CD14-positive monocyte (primary cell): ENCODE results near the gene BRAT1. TPM values are rescaled to one million over a fixed set of nuclear protein-coding genes. Genes with fewer than 3 reads are reported as not detected.
A peak's percentile ranks its signal among the peaks of the same experiment; 100 is the strongest.

ENCODE experiments used
- DNase-seq, 3 donors: peaks; one replicate each; pipeline ENCODE4 v3.0.0-alpha.2; 2011 to 2022
- H2AFZ ChIP-seq: 2 replicates; pipeline ENCODE4 v1.6.0; 2012; ENCODE audit warnings: mild to moderate bottlenecking, low read depth, low read length, inconsistent platforms; ENCODE audit not compliant: insufficient read depth, poor library complexity, severe bottlenecking
- H3K27ac ChIP-seq, 2 donors: 1 replicate in 1 of 2; 2 replicates in 1 of 2; pipeline ENCODE4 v1.5.1; 2012 to 2013; ENCODE audit warnings: low read length in 2 of 2, control low read depth in 1 of 2, inconsistent platforms in 1 of 2, low read depth in 1 of 2, mild to moderate bottlenecking in 1 of 2
- H3K27me3 ChIP-seq, 2 donors: one replicate each; pipeline versions ENCODE4 v1.6.0 to v1.6.1; 2011 to 2013; ENCODE audit warnings: low read length in 2 of 2; ENCODE audit not compliant: control insufficient read depth in 2 of 2, insufficient read depth in 2 of 2
- H3K36me3 ChIP-seq, 2 donors: replicated peaks in 1 of 2; 1 replicate in 1 of 2; 2 replicates in 1 of 2; pipeline versions ENCODE4 v1.5.1 to v1.6.1; 2012 to 2013; ENCODE audit warnings: low read length in 2 of 2, control low read depth in 1 of 2, inconsistent platforms in 1 of 2, mild to moderate bottlenecking in 1 of 2; ENCODE audit not compliant: insufficient read depth in 2 of 2, control insufficient read depth in 1 of 2
- H3K4me1 ChIP-seq, 2 donors: 1 replicate in 1 of 2; 2 replicates in 1 of 2; pipeline versions ENCODE4 v1.5.1 to v1.6.1; 2012 to 2013; ENCODE audit warnings: low read length in 2 of 2, control low read depth in 1 of 2, inconsistent platforms in 1 of 2, mild to moderate bottlenecking in 1 of 2, moderate library complexity in 1 of 2; ENCODE audit not compliant: insufficient read depth in 2 of 2, control insufficient read depth in 1 of 2
- H3K4me2 ChIP-seq: replicated peaks from 2 replicates; pipeline ENCODE3; 2012; ENCODE audit warnings: low read length, moderate library complexity, mild to moderate bottlenecking; ENCODE audit not compliant: poor library complexity, severe bottlenecking; ENCODE audit errors: extremely low read depth
- H3K4me3 ChIP-seq, 3 experiments: fragments of 200-600 bp in 1 of 3; sonication (generic) in 1 of 3; replicated peaks in 1 of 3; 1 replicate in 2 of 3; 2 replicates in 1 of 3; pipeline ENCODE4 v1.5.1; 2011 to 2013; ENCODE audit warnings: low read length in 3 of 3, mild to moderate bottlenecking in 3 of 3, control low read depth in 2 of 3, low read depth in 2 of 3, inconsistent platforms in 1 of 3, moderate library complexity in 1 of 3
- H3K79me2 ChIP-seq: 2 replicates; pipeline ENCODE4 v1.6.0; 2012; ENCODE audit warnings: mild to moderate bottlenecking, control low read depth, inconsistent platforms, low read length, moderate library complexity; ENCODE audit not compliant: insufficient read depth
- H3K9ac ChIP-seq: 2 replicates; pipeline ENCODE4 v1.6.0; 2017; ENCODE audit warnings: low read length, mild to moderate bottlenecking; ENCODE audit not compliant: insufficient read depth, poor library complexity, severe bottlenecking
- H3K9me3 ChIP-seq, 2 donors: replicated peaks in 1 of 2; 1 replicate in 1 of 2; 2 replicates in 1 of 2; pipeline versions ENCODE4 v1.5.1 to v1.6.1; 2012 to 2013; ENCODE audit warnings: low read length in 2 of 2, control low read depth in 1 of 2; ENCODE audit not compliant: control insufficient read depth in 1 of 2, insufficient read depth in 1 of 2
- H4K20me1 ChIP-seq: 2 replicates; pipeline ENCODE4 v1.6.0; 2012; ENCODE audit warnings: mild to moderate bottlenecking, low read length, control low read depth, moderate library complexity; ENCODE audit not compliant: insufficient read depth
- H3K27ac Mint-ChIP-seq, 7 donors: one replicate each; pipeline ENCODE4 v1.8.0; 2020; ENCODE audit warnings: mild to moderate bottlenecking in 7 of 7, mixed read lengths in 7 of 7, moderate library complexity in 6 of 7, inconsistent platforms in 2 of 7
- H3K27me3 Mint-ChIP-seq, 3 donors: one replicate each; pipeline ENCODE4 v1.8.0; 2021 to 2022; ENCODE audit warnings: low read depth in 3 of 3, mild to moderate bottlenecking in 3 of 3, mixed read lengths in 3 of 3, moderate library complexity in 3 of 3, inconsistent platforms in 1 of 3
- H3K36me3 Mint-ChIP-seq, 2 donors: one replicate each; pipeline ENCODE4 v1.8.0; 2020; ENCODE audit warnings: mixed read lengths in 2 of 2, inconsistent platforms in 1 of 2, mild to moderate bottlenecking in 1 of 2
- H3K4me1 Mint-ChIP-seq: one replicate; pipeline ENCODE4 v1.8.0; 2020; ENCODE audit warnings: mild to moderate bottlenecking, mixed read lengths
- H3K4me3 Mint-ChIP-seq, 2 donors: one replicate each; pipeline ENCODE4 v1.8.0; 2020; ENCODE audit warnings: mild to moderate bottlenecking in 2 of 2, mixed read lengths in 2 of 2, moderate library complexity in 1 of 2
- H3K9me3 Mint-ChIP-seq, 7 donors: one replicate each; pipeline ENCODE4 v1.8.0; 2020 to 2022; ENCODE audit warnings: mixed read lengths in 7 of 7, mild to moderate bottlenecking in 6 of 7, moderate library complexity in 6 of 7, inconsistent platforms in 2 of 7
- CTCF ChIP-seq: fragments of 200-600 bp; IDR thresholded peaks from one replicate; pipeline ENCODE4 v1.8.0; 2022; ENCODE audit warnings: antibody characterized with exemption, mild to moderate bottlenecking
- WGBS: methylation state at CpG from one replicate; pipeline ENCODE4 v1.1.5; 2013; ENCODE audit warnings: missing lambda C conversion rate; ENCODE audit not compliant: insufficient coverage; 5-methylcytosine and 5-hydroxymethylcytosine counted together
- intact Hi-C, 2 donors: fragments of 100-400 bp; cut with micrococcal nuclease; formaldehyde crosslinking; loops; one replicate each; pipeline versions ENCODE4 v1.15.0 to v1.15.1; 2023
- polyA plus RNA-seq, 3 donors: library from polyadenylated mRNA; depleted of rRNA in 1 of 3; unstranded in 2 of 3; stranded (reverse) in 1 of 3; fragments of 300-500 nt in 2 of 3; fragments of >200 nt in 1 of 3; fragmentation: Illumina TruSeq in 2 of 3; gene quantifications; 1 replicate in 2 of 3; 2 replicates in 1 of 3; pipeline ENCODE4 v1.2.3, GENCODE V29; 2012 to 2021

BRAT1 gene
- polyA plus RNA-seq, 3 donors = 31.6 to 34.2 (median 32.5) TPM

- Mint-ChIP-seq H3K36me3 (peaks cover 32 to 68% of the 10 kb centered on the region in 2 donors), H3K27me3 (peaks cover 0 to 2% (median 0%) of the 10 kb centered on the region in 3 donors), H3K27ac (peak overlapping the region in 3 of 7 donors; percentile 30 to 81 (median 60)), H3K4me3 (no peak overlapping the region), H3K4me1 (peaks cover 38% of the 10 kb centered on the region), H3K9me3 (peaks cover 0 to 2% (median 0%) of the 10 kb centered on the region in 7 donors)
- H3K4me1 ChIP-seq = peaks cover 27 to 39% of the 10 kb centered on the region in 2 donors
- DNase-seq = no peak
- no peak overlapping the region for H3K4me2 ChIP-seq
- no peaks in the 10 kb centered on the region for H4K20me1 ChIP-seq
- no peak overlapping the region for H3K9ac ChIP-seq
- H3K27ac ChIP-seq = no peak overlapping the region
- no peaks in the 10 kb centered on the region for H3K9me3 ChIP-seq
- 91% methylated on average over 28 of the region's 35 CpGs for WGBS
- H2AFZ ChIP-seq = no peak overlapping the region
- H3K79me2 ChIP-seq = no peaks in the 10 kb centered on the region
- no peak overlapping the region for H3K4me3 ChIP-seq
- TF ChIP-seq CTCF = no peak
- no peaks in the 10 kb centered on the region for H3K27me3 ChIP-seq
- intact Hi-C loops = no loop called here
- H3K36me3 ChIP-seq = peaks cover 22 to 43% of the 10 kb centered on the region in 2 donors
Measured at GRCh38 chr7:2603044-2603965, 48.0 kb upstream of the BRAT1 start.

- TF ChIP-seq CTCF = no peak
- peak; percentile 38 to 48 (median 47) for DNase-seq
- Mint-ChIP-seq H3K9me3 (peaks cover 0 to 2% (median 0%) of the 10 kb centered on the region in 7 donors), H3K36me3 (peaks cover 38 to 75% of the 10 kb centered on the region in 2 donors), H3K27ac (peak overlapping the region in 4 of 7 donors; percentile 30 to 81 (median 68)), H3K4me1 (peaks cover 30% of the 10 kb centered on the region), H3K27me3 (peaks cover 0 to 2% (median 0%) of the 10 kb centered on the region in 3 donors), H3K4me3 (no peak overlapping the region)
- Histone ChIP-seq H3K27me3 (no peaks in the 10 kb centered on the region), H3K27ac (no peak overlapping the region), H4K20me1 (no peaks in the 10 kb centered on the region), H3K9ac (no peak overlapping the region), H2AFZ (no peak overlapping the region), H3K79me2 (no peaks in the 10 kb centered on the region), H3K4me3 (no peak overlapping the region), H3K36me3 (peaks cover 29 to 51% of the 10 kb centered on the region in 2 donors), H3K4me2 (no peak overlapping the region), H3K9me3 (no peaks in the 10 kb centered on the region), H3K4me1 (peaks cover 19 to 31% of the 10 kb centered on the region in 2 donors)
- intact Hi-C loops = no loop called here
- WGBS = 82% methylated on average over 16 of the region's 19 CpGs
Measured at GRCh38 chr7:2602406-2603043, 47.2 kb upstream of the BRAT1 start.
